Heart right ventricle (tissue), 16 donors: ENCODE measurements around the gene FN3KRP. TPM values are rescaled to one million over a fixed set of nuclear protein-coding genes. Genes with fewer than 3 reads are reported as not detected.

Source experiments
- ATAC-seq, 8 donors: fragments of 200-7000 bp; cut with Tn5 transposase; one replicate each; pipeline ENCODE4 v1.9.1; 2020; ENCODE audit warnings: mild to moderate bottlenecking in 8 of 8, moderate library complexity in 8 of 8, moderate number of reproducible peaks in 1 of 8
- DNase-seq, 2 donors: peaks; one replicate each; pipeline ENCODE4 v3.0.0-alpha.2; 2020
- H3K27ac ChIP-seq, 10 donors: fragments of 200-600 bp; sonication (generic) in 2 of 10; one replicate each; pipeline versions ENCODE4 v1.5.0 to v1.8.0; 2020 to 2022; ENCODE audit warnings: mild to moderate bottlenecking in 3 of 10
- H3K27me3 ChIP-seq, 7 donors: fragments of 200-600 bp; one replicate each; pipeline ENCODE4 v1.8.0; 2021 to 2022; ENCODE audit warnings: mild to moderate bottlenecking in 2 of 7
- H3K36me3 ChIP-seq, 9 donors: fragments of 200-600 bp; sonication (generic) in 1 of 9; one replicate each; pipeline versions ENCODE4 v1.5.0 to v1.8.0; 2020 to 2022; ENCODE audit warnings: mild to moderate bottlenecking in 2 of 9
- H3K4me1 ChIP-seq, 9 donors: fragments of 200-600 bp; sonication (generic) in 1 of 9; one replicate each; pipeline versions ENCODE4 v1.5.0 to v1.8.0; 2020 to 2022; ENCODE audit warnings: mild to moderate bottlenecking in 4 of 9
- H3K4me3 ChIP-seq, 10 donors: fragments of 200-600 bp; sonication (generic) in 2 of 10; one replicate each; pipeline versions ENCODE4 v1.5.0 to v1.8.0; 2020 to 2022; ENCODE audit warnings: mild to moderate bottlenecking in 7 of 10, moderate library complexity in 2 of 10
- H3K9me3 ChIP-seq, 11 donors: fragments of 200-600 bp in 10 of 11; sonication (generic) in 2 of 11; one replicate each; pipeline versions ENCODE4 v1.5.0 to v1.8.0; 2013 to 2022; ENCODE audit warnings: mild to moderate bottlenecking in 2 of 11, control low read depth in 1 of 11, moderate library complexity in 1 of 11
- WGBS, 2 donors: extraction: QIAGEN DNeasy Blood & Tissue Kit; methylation state at CpG; one replicate each; pipeline ENCODE4 v1.1.7; 2013; ENCODE audit warnings: inconsistent platforms in 1 of 2; 5-methylcytosine and 5-hydroxymethylcytosine counted together
- intact Hi-C, 10 donors: fragments of 100-400 bp; cut with DNase I; formaldehyde crosslinking; loops; one replicate each; pipeline versions ENCODE4 v1.11.1 to v1.14.2; 2022
- polyA plus RNA-seq, 2 donors: library from polyadenylated mRNA; stranded (reverse); fragments of 200-250 nt; gene quantifications; one replicate each; pipeline ENCODE4 v1.2.3, GENCODE V29; 2013
- total RNA-seq, 10 donors: library from RNA; stranded (reverse); fragmentation: NEBNext Ultra II Directional in 3 of 10; extraction: Animal tissue kit (Norgen Biotek cat#: 25700) in 3 of 10; gene quantifications; one replicate each; pipeline versions ENCODE4 v1.2.1 to v1.2.4, GENCODE V29; 2021 to 2023
- TF ChIP-seq, protein P1 (sequence below), 9 donors: fragments of 200-600 bp; sonication (generic) in 2 of 9; IDR thresholded peaks; one replicate each; pipeline versions ENCODE4 v1.5.0 to v1.8.0; 2021 to 2022; ENCODE audit warnings: antibody characterized with exemption in 9 of 9, mild to moderate bottlenecking in 5 of 9, moderate library complexity in 1 of 9
- donor health status: Arrhythmogenic right ventricular cardiomyopathy.
- donor health status: ischemic (EF 13 %, LVEDD 7.1; RV severe dilation, severe dysfunction).
- donor health status: healthy with polysubstance abuse.
- donor health status: DM: no; HTN: yes; CAD: no.
- donor health status: DM: no; HTN: no; CAD: no.
- donor health status: ischemic (EF 25% LVEDD 6.9; RV normal size, moderate dysfunction).
- donor health status: ischemic (EF 25% LVEDD 5.7; RV mildly dilated, moderate dysfunction).
- donor health status: healthy.
- donor health status: DM: yes; HTN: yes; CAD: no.
- donor health status: Ischemic cardiomyopathy.
- donor health status: ischemic (EF 35%, LVEDD 5.7; RV mildly dilated, moderate dysfunction).
- donor health status: nonischemic (EF 11% LVEDD 7.7; RV severe dilation, severe dysfunction).
- donor health status: DM: yes; HTN: yes; CAD: no.
- donor health status: PGD.
- donor health status: ischemic (EF 29% LVEDD 5.4; RV normal size, mild dysfunction).
- donor health status: nonischemic (EF 23%, LVEDD 6.1; RV moderate dilation, normal function).

FN3KRP gene
- total and polyA plus RNA-seq, 12 donors = 10.3 to 21.5 (median 15.3) TPM

DNA sequence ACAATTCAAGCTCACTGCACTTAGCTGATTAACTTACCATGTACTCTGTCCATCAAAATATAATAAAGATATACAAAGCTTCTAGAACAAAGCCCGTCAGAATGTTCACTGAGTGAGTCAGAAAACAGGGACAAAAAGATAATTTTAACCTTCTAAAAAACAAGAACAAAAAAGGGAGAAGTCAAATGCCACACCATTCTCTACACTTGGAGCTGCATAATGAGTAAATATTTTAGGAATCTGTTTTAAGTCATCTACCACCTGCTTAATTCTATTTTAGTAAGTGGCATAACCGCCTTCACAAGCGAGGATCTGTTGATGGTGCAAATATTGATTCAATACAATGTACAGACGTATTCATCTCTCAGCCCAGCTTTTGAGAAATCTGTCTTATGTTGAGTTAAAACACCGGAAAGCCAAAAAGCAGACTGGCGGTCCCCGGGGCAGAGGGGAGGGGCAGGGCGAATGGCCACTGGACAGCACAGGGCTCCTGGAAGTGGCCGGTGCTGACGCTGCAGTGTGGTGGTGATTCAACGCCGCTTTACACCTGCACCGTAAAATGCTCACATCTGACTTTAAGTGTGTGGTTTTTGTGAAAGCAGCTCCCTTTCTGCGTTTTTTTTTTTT, 38.1 kb upstream of the FN3KRP start:
- no peak overlapping the region for H3K4me3 ChIP-seq
- intact Hi-C loops = no loop called here
- no peak for DNase-seq

DNA sequence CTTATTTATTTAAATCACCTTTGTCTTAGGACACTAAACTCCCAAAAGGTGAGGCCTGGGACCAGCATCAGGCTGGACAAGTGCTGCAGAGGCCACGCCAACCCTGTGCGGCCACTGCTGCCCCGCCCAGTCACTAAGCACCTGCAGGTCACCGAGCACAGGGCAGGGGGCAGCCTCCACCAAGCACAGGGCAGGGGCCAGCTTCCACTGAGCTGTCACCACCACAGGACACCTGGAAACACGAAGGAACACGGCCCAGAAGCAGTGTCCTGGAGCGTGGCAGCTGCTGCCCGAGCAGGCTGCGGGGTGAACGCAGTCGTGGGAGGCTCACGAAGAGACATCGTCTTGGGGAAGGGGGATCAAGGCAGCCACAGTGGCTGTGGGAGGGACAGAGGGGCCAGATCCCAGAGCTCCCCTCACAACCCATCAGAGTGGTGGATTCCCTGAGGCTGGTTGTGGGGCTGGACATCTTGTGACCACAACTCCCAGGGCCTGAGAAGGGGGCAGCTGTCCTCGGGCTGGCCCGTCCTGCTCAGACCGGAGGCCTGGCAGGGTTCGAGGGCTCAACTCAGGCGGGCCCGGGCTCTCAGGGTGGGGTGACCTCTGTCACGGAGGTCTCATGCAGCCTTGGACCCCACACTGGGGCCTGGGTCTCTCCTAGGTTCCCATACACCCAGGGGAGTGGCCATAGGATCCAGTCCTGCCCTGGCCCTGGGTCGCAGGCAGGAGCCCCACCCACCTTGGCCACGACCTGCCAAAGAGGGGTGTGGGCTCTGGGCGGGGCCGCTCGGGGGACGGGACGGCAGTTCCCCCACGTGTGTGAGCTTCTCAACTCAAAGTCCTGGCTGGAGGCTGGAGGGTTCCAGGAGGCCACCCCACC, 36.7 kb upstream of the FN3KRP start:
- Histone ChIP-seq H3K27me3 (no peaks in the 10 kb centered on the region), H3K9me3 (peaks cover 0 to 18% (median 10%) of the 10 kb centered on the region in 11 donors), H3K4me1 (peaks cover 0 to 13% (median 0%) of the 10 kb centered on the region in 9 donors), H3K36me3 (peaks cover 0 to 8% (median 0%) of the 10 kb centered on the region in 9 donors), H3K4me3 (no peak overlapping the region), H3K27ac (no peak overlapping the region)
- 88 to 89% methylated on average over 28 of the region's 28 CpGs for WGBS, 2 donors
- DNase-seq = no peak
- intact Hi-C loops = no loop called here
- TF ChIP-seq, protein P1, sequence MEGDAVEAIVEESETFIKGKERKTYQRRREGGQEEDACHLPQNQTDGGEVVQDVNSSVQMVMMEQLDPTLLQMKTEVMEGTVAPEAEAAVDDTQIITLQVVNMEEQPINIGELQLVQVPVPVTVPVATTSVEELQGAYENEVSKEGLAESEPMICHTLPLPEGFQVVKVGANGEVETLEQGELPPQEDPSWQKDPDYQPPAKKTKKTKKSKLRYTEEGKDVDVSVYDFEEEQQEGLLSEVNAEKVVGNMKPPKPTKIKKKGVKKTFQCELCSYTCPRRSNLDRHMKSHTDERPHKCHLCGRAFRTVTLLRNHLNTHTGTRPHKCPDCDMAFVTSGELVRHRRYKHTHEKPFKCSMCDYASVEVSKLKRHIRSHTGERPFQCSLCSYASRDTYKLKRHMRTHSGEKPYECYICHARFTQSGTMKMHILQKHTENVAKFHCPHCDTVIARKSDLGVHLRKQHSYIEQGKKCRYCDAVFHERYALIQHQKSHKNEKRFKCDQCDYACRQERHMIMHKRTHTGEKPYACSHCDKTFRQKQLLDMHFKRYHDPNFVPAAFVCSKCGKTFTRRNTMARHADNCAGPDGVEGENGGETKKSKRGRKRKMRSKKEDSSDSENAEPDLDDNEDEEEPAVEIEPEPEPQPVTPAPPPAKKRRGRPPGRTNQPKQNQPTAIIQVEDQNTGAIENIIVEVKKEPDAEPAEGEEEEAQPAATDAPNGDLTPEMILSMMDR (IDR thresholded peaks at IDR 0.05) = no peak
- ATAC-seq = peak in 2 of 8 donors; percentile 17 to 58

More for the DNA sequence above, 38.1 kb upstream of the FN3KRP start:
- 93 to 94% methylated on average over 14 of the region's 14 CpGs for WGBS, 2 donors
- no peak overlapping the region for H3K27ac ChIP-seq
- H3K36me3 ChIP-seq = no peaks in the 10 kb centered on the region
- no peak for ATAC-seq
- H3K27me3 ChIP-seq = no peaks in the 10 kb centered on the region
- H3K9me3 ChIP-seq = peaks cover 0 to 18% (median 10%) of the 10 kb centered on the region in 11 donors
- TF ChIP-seq, protein P1 (IDR thresholded peaks at IDR 0.05) = no peak
- H3K4me1 ChIP-seq = peaks cover 0 to 15% (median 0%) of the 10 kb centered on the region in 9 donors

DNA sequence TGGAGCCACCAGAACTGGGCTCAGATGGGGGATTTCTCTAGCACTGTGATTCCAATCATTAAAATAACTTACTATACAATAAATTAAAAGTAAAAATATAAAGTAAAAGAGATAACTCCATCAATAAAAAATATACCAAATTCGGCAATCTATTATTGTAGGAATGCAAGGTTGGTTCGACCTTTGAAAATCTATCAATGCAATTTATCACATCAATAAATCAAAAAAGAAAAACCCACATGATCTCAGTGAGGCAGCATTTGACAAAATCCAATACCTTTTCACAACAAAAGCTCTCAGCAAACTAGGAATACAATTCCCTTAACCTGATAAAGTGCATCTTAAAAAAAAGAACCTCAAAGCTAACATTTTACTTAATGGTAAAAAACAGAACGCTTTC, 35.0 kb upstream of the FN3KRP start:
- Histone ChIP-seq H3K27me3 (no peaks in the 10 kb centered on the region), H3K36me3 (peaks cover 0 to 8% (median 0%) of the 10 kb centered on the region in 9 donors), H3K27ac (no peak overlapping the region), H3K9me3 (peaks cover 0 to 18% (median 10%) of the 10 kb centered on the region in 11 donors), H3K4me3 (no peak overlapping the region), H3K4me1 (peaks cover 0 to 4% (median 0%) of the 10 kb centered on the region in 9 donors)
- intact Hi-C loops = no loop called here
- 97% methylated on average over 3 of the region's 3 CpGs for WGBS, 2 donors
- DNase-seq (no peak), ATAC-seq (no peak)
- TF ChIP-seq, protein P1 (IDR thresholded peaks at IDR 0.05) = no peak

DNA sequence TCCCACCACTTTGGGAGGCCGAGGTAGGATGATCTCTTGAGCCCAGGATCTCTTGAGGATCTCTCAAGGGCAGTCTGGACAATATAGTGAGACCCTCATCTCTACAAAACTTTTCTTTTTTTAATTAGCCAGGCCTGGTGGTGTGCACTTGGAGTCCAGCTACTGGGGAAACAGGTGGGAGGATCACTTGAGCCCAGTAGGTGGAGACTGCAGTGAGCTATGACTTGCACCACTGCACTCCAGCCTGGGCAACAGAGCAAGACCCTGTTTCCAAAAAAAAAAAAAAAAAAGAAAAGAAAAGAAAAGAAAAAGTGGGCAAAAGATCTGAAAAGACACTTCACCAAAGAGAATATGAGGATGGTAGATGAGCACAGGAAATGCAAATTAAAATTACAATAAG, 33.0 kb upstream of the FN3KRP start:
- no peak for DNase-seq
- H3K27me3 ChIP-seq = no peaks in the 10 kb centered on the region
- peaks cover 0 to 19% (median 0%) of the 10 kb centered on the region in 9 donors for H3K4me1 ChIP-seq
- no peak overlapping the region for H3K27ac ChIP-seq
- peaks cover 0 to 18% (median 10%) of the 10 kb centered on the region in 11 donors for H3K9me3 ChIP-seq
- intact Hi-C loops = no loop called here
- no peak overlapping the region for H3K4me3 ChIP-seq
- WGBS, 2 donors = 92 to 100% methylated on average over 1 of the region's 1 CpG
- TF ChIP-seq, protein P1 (IDR thresholded peaks at IDR 0.05) = no peak
- peaks cover 0 to 8% (median 0%) of the 10 kb centered on the region in 9 donors for H3K36me3 ChIP-seq
- ATAC-seq = no peak
